A673 (cell line): ENCODE measurements around the gene RBFOX1.

Experiments
- CTCF ChIP-seq: fragments of 300-800, 200-600 bp; sonication (generic); conservative IDR thresholded peaks from 2 replicates; pipeline ENCODE4 v1.5.1; 2017; ENCODE audit warnings: low read depth, mild to moderate bottlenecking, antibody characterized with exemption, low read length, moderate library complexity, mixed read lengths
- EZH2 ChIP-seq: fragments of 200-600 bp; sonication (generic); IDR thresholded peaks from 2 replicates; pipeline ENCODE4 v1.6.1; 2017; ENCODE audit warnings: borderline replicate concordance, low read depth, mild to moderate bottlenecking, mixed read lengths, antibody characterized with exemption, low read length; ENCODE audit not compliant: poor library complexity, severe bottlenecking

GRCh38 chr16:7351610-7352510 lies 19.2 kb downstream of the RBFOX1 start:
- TF ChIP-seq CTCF (no peak), EZH2 (no peak)
